CD4-positive, alpha-beta T cell treated with Interleukin-6 at 100 ng/mL for 8 hours (primary cell): ENCODE results near the gene PACSIN2.
"Not testable (repeated sequence)": the region's sequence is repeated elsewhere in the genome, so short reads cannot be mapped to it uniquely, and the experiment has no call there.

Source experiments
- DNase-seq: peaks from one replicate; pipeline ENCODE4 v3.0.0-alpha.2; 2020; ENCODE audit warnings: mixed read lengths, low spot score

PACSIN2 gene

DNA sequence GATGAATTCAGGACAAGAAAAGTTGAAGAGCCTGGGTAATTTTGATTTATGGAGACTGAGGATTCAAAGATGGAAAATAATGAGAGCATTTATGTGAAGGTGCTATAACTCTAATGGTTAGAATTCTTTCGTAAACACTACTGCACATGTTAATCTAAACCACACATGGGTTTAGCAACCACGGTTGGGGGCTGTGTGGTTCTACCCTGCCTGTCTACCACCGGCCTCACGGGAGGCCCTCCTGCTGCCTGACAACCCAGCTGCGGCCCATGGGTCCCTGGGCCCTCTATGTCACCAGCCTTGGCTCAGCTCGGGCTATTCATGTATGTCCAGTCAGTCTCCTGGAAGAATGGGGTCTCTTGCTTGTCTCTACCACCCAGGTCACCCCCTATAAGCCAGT lies 89.4 kb downstream of the PACSIN2 start:
- DNase-seq, result no peak

DNA sequence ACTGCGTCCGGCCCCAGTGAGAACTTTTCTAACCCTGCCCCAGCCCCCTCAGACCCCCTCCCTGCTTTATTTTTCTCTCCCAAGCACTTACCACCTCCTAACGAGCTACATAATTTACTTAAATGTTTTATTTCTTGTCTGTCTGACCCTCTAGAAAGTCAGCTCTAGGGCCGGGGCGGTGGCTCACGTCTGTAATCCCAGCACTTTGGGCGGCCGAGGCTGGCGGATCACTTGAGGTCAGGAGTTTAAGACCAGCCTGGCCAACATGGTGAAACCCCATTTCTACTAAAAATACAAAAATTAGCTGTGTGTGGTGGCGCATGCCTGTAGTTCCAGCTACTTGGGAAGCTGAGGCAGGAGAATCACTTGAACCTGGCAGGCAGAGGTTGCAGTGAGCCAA lies 89.9 kb downstream of the PACSIN2 start:
- not testable (repeated sequence) for DNase-seq

DNA sequence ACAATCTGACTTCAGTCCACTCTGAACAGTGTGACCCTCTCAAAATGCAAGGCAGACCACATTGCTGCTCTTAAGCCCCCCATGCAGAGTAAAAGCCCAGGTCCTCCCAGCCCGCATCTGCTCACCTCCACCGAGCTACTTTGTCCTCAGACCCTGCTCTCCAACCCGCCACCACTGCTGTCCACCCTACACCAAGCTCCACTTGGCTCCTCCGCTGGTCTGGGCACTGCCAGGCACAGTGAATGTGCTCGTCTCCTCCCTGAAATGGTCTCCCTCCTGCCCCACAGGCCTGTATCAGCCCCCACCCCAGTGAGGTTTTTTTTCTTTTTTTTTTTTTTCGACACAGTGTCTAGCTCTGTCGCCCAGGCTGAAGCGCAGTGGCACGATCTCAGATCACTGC lies 90.5 kb downstream of the PACSIN2 start:
- no peak for DNase-seq

DNA sequence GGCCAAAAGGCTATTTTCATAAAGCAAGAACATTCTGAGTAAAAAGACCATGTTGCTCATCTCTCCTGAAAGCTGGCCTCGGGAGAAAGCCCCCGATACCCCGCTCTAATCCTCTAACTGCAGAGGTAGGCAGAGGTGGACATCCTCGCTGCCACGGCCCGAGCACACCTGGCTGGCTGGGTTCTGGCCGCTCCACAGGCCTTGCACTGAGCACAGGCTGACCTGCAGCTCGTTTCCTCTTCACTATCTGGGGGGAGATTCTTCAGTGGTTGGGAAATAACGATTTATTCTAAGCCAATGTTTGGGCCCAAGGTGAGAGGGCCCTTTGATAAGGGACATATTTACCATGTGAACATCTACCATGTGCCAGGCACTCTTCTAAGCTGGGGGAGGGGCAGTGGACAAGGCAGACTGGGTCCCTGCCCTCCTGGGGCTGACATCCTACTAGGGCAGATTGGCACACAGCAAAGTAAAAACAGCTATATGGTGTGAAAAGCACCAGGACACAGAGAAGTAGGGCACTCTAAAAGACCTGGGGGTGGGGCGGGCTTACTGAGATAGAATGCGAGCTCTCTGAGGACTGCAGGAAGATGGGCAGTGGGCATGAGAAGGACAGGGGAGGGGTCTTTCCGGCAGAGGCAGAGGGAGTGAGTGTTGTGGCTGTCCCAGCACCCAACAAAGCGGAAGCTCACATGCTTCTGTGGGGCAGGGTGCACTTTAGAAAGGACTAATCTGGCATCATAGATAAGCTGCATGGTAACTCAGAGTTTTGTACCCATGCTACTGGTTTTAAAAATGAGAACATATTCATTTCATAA lies 92.4 kb downstream of the PACSIN2 start:
- DNase-seq, result no peak

DNA sequence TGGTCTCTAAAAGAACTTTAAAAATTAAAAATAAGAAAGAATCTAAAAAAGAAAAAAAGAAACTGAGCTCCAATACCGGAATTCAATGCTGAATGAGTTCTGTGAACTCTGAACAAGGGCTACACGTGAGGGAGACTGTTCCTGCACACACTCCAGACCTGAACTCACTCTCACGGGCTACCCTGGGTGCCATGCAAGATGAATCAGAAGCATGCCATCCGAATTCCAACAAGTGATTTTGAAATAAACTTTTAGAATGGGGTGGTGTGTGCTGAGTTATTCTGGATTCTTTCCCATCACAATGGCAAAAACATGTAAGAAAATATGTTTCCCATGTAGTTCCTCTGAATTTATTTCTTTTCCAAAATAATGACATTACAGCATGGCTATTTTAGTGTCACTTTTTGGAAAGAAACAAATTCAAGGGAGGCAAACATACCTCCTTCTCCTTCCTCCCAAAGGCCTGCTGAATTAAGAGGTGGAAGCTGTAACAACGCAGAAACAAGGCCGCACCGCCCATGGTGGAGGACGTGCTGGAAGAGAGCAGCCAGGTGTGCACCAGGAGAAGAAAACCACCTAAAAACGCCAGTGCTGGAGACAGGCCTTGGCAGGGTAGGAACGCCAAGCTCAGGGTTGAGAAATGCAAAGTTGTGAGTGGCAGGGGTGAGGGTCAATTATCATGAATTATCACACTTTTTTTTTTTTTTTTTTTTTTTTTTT lies 94.7 kb downstream of the PACSIN2 start:
- no peak for DNase-seq

DNA sequence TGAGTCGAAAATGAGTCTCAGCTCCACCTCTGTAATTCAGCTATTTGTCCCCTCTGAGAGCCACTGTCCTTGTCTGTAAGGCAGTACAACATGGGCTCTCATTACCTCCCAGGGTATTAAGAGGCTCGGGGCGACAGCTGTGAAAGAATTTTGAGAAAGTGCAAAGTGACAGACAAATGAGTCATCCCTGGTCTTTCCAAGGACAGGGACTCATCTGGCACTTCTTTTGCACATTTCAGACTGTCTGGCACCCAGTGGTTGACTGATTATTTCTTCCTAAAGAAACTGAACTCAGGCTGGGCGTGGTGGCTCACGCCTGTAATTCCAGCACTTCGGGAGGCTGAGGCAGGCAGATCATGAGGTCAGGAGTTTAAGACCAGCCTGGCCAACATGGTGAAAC lies 95.8 kb downstream of the PACSIN2 start:
- DNase-seq, result no peak

DNA sequence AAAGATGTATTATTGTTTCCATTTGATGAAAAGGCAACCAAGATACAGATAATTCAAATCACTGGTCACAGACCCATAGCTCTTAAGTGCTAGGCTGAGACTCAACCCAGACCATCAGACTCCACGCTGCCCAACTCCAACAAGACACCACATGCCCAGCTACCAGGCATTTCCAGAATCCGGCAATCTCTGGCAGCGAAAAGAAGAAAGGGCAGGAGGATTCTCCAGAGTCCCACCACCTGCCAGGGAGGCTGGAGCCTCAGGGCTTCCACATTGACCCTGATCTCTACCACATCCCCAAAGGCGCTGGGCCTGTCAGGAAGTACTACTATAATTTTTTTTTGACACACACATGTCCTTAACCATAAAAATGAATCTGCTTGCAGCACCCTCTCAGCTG lies 96.4 kb downstream of the PACSIN2 start:
- DNase-seq, result no peak

DNA sequence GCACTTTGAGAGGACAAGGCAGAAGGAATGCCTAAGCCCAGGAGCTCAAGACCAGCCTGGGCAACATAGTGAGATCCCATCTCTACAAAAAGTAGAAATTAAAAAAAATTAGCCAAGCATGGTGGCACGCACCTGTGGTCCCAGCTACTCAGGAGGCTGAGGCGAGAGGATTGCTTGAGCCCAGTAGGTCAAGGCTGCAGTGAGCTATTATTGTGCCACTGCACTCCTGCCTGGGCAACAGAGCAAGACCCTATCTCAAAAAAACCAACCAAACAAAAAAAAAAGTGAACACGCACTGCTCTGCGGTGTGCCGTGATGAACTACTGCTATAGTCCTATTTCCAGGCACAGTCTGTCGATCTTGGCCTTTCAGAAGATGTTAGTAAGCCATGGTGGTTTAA lies 97.6 kb downstream of the PACSIN2 start:
- not testable (repeated sequence) for DNase-seq

DNA sequence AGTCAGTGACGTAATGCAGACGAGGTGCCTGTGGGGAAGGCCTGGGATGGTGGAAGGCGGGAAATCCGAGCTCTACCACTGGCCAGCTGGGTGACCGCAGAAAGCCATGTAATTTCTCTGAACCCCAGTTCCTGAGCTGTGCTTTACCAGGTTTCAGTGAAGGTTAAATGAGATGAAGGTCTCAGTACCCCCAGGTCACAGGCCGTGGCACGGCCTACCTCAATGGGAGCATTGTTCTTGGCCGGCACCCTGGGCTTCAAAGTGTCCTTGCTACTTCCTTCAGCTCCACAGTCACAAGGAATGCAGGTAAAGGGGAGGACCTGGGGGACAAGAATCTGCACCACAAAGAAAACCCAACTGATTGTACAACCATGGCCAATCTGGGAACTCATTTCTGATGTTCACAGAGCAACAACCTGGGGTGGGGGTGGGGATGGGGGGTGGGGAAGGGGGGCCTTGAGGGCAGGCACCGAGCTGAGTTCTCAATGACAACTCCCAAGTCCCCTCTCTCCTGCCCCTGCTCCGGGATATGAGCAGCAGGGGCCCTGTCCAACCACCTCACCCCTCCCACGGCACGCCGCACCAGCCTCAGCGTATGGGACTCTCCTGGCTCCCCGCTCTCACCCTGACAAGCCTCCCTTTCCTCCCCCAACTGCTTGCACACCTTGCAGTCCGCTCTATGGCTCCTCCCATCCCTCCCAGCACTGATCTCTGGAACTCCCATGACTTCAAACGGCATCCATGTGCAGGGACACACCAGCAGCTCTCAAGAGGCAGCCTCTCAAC lies 98.8 kb downstream of the PACSIN2 start:
- DNase-seq, result no peak

DNA sequence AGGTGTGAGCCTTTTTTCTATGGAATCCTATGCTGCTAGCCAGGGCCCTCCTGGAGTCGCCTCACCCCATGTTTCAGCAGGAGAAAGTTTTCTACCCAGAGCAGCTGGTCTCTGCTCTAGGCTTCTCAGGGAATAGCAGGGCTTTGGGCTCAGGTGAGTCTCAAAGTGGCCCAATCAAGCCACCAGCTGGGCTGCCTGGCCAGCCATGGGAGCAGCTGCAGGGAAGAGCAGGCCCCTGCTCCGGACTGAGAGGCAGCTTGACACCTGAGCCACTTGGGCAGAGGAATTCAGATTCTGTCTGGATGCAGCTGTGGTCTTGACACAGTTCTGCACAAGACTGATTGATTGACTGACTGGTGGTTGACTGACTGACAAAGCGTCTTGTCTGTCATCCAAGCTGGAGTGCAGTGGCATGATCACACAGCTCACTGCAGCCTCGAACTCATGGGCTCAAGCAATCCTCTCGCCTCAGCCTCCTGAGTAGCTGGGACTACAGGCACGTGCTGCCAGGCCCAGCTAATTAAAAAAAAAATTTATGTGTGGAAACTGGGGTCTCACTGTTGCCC lies 100.4 kb downstream of the PACSIN2 start:
- DNase-seq, result no peak

DNA sequence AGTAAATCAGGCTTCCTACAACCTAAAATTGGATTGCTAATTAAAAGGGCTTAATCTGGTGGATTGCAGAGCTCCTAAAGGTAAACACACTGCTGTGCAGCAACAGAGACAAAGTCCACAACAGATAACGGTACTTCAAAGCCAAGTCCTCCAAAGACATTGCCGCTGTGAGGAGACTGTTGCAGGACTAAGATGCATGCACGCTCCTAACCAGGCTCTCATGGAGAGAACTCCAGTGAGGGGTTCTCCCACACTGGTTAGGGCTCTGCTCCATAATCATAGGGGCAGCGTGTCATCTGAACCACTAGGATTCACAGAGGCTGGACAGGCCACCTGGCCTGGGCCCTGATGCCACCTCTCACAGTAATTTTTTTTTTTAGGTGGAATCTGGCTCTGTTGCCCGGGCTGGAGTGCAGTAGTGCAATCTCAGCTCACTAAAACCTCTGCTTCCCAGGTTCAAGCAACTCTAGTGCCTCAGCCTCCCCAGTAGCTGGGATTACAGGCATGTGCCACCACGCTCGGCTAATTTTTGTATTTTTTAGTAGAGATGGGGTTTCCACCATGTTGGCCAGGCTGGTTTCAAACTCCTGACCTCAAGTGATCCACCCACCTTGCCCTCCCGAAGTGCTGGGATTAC lies 101.0 kb downstream of the PACSIN2 start:
- DNase-seq, result no peak

DNA sequence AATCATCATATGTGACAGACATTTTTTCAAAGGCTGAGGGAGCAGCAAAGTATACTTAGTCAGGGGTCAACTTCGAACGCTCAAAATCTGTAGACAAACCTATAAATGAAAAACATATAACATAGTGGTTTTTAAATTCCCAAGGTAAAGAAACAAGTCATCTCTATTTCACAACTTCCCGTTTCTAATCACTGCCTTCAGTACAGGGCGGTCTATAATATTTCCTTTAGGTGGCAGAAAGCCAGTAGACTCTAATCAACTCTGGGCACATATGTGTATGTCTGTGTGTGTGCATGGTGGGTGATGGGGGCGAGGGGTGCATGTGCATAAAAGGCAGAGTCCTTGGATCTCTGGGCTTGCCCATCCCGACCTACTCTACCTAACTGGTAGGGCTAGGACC lies 102.9 kb downstream of the PACSIN2 start:
- no peak for DNase-seq

DNA sequence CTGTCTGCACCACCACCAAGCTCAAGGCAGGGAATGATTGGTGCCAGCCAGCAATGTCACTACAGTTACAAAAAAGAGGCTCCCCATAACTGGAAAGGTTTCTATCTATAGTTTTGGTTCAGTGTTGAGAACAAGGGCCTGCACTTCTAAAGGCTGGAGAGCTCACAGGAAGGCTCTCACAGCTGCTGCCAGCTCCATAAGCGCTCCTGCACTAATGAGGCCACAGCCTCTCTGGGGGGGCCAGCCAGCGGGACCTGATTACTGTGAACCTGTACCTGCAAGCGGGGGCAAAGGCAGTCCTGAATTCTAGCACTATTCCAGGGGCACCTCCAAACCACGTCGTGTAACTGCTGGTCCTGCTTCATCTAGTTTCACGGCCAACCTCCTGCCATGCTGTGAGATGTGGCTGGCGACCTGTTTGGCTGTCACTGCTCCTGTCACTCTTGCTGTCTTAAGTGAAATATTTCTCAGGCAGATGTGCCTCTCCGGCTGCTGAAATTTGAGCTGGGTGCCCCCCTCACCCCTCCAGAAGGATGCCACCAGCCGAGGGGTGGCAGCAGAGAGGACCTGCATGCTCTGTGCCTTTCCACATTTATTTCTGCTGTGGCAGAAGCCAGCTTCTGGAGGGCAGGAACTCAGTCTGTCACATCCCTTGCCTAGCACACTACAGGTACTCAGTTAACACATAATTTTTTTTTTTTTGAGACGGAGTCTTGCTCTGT lies 104.6 kb downstream of the PACSIN2 start:
- DNase-seq, result no peak

DNA sequence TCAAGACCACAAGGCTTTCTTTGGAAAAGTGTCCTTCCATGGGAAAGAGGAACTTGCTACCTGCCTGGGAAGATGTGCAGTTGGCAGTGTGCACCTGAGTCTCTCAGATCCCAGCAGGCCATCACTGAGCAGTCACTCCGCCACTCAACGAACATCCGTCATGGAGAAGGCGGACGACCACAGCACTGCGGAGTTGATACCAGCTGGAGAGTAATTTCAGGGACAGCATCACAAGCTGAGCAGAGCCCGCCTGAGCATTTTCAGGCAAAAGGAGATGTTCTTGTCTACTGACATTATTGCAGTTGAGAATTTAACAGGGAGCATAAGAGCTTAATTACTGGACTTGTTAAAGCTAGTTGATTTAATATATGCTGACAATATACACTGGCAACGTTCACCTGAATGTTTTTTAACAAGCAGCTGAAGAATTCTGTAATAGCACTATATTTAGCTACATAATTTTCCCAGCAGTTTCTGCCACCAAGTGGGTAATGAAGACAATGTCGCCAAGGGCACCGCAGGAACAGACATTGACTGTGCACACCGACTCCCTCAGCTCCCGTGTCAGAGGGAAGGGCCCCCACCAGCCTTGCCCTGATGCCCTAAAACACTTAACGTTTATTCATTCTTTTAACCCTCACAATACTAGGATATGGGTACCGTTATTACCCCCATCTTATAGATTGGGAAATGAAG lies 105.4 kb downstream of the PACSIN2 start:
- DNase-seq, result no peak

DNA sequence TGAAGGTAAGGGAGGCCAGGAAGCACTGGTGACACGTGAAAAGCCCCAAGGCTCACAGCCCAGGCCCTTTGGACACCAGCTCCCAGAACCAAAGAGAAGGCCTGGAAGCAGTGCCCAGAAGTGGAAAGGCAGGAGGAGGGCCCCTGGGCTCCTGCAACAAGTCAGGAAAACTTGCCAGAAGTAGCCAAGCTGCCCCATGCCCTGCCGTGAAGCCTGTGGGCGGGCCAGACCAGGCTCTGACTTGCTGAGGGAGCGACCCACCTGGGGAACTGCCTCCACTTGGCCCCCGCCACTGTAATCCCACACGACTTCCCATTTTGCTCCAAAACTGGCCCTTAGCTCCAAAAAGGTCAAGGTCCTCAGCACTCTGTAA lies 106.6 kb downstream of the PACSIN2 start:
- DNase-seq, result no peak

DNA sequence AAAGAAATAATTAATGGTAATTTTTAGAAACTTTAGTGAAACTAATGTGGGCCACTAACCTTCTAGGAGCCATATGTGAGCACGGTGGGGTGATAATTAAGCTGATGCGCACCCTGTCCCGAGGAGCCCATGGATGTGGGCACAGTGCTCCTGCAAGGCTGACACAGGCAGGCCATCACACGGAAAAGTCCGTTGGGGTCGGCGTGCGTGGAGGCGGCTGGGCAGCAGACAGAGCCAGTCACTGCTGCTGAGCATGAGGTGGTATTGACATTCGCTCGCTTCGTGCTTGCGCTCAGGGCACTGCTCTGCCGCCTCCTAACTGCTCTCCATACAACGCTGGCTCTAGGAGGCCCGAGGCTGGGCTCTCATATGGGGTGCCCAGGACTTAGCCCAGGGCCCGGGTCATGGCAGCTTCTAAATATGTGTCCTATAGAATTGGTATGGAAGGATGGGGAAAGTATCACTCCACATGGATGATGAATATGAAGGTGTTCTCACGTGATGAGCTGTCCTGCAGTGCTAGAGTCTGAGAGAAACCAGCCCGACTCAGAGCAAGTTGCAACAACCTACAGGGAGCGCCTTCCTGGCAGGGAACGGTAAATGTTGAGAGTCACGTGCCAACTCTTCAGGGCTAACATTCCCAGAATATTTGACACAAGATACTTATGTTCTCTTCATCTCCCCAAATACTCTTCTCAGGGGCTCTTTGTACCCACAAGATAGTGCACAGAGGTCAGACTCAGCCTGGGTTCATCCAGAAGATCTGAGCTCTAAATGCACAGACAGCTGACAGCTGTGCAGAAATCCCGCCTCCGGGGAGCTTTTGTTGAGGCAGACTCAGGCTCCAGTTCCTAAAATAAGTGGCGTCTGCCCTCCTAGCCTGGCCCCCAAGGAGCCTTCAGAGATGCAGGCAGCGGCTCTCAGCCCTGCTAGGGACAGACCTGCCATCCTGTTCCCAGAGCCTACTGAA lies 107.3 kb downstream of the PACSIN2 start:
- no peak for DNase-seq

DNA sequence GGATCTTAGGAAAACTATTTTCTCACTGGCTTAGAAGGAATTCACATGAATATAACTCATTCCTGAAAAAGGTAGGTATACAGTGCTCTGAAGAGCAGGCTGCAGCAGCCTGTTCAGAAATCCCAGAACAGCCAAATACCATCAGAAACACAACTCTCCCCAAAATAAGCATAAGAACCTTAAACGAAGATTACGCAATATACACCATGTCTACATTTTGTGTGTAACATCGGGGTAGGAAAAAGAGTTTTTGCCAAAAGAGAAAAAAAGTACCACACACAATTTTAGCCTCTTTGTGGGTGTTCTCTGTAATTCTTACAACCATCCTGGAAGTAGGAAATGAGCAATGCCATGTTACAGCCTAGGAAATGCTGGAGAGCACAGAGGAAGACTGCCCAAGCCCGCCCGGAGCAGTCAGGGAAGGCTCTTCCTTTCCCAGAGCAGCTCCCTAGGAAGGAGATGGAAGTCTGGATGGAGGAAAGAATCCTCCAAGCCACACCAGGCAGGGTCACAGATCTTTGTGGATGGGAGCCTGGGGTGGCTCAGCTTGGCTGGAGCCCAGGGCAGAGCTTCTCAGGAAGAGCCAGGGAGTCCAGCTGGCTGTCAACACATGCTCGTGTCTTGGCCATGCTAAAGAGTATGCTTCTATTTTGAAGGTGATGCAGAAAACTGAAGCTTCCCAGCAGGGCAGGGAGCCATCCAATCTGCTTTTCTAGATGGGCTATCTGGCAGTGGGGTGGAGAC lies 108.2 kb downstream of the PACSIN2 start:
- no peak for DNase-seq

DNA sequence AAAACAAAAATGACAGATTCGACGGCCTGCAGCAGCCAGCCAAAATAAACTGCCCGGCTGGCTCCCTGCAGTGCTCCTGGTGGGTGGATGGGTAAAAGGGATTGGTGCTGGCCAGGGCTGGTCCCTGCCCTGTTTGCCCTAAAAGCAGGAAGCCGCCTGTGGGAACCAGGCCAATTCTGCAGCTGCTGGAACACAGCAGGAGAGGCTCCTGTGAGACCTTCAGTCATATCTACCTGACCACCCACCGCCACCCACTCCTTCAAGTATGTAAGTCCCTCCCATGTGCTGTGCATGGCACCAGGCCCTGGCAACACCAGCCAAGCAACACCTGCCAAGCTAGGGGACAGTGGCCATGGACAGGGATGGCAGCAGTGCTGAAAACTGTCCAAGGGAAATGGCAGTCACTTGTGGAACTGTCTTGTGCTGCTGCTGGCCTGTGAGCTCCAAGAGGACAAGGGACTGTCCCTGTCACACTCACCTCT lies 109.2 kb downstream of the PACSIN2 start:
- no peak for DNase-seq

DNA sequence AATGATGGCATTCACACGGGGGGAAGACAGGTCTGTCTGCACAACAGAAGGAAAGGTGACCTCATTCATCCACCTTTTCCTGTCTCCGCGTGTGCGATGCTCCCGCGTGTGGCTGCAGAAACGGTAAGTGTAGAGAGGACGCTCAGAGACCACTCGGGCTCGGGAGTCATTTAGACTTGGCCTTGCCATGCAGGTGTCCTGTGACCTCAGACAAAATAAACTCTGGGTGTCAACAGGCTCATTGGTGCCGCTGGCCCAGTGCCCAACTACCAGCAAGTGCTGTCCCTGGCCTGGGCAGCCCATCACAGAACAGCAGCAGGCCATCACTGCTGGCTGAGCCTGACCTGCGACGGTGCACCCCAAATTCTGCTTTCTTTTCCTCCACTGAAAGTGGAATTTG lies 109.7 kb downstream of the PACSIN2 start:
- no peak for DNase-seq
